ENCODE measurements around the gene KLHL36. TPM values are rescaled to one million over a fixed set of nuclear protein-coding genes. Genes with fewer than 3 reads are reported as not detected.

Gene KLHL36
- polyA plus RNA-seq, 1 of the 3 experiments (the other 2 are of a cell fraction) = 39.8 TPM

DNA sequence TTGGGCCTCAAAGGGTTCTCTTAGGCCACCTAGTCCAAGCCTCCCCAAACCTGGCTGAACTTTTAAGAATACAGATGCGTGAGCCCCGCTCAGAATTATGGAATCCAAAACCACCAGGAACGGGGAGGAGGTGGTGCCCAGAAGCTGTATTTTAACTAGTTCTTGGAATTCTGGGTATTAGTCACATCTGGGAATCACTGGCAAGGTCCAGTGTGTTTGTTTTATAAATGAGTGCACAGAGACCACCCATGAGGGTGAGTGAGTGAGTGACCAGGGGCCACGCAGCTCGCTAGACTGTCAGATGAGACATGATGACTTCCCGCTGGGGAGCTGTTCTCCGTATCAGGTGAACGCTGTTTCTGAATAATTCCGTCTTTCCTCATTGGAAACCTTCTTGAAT lies 14.2 kb downstream of the KLHL36 start:
- Histone ChIP-seq H3K27me3 (ENCODE audit: insufficient read depth) (no peaks in the 10 kb centered on the region), H3K9me3 (no peaks in the 10 kb centered on the region), H3K4me3 (ENCODE audit: low read depth in 2 of 2, low read length in 1 of 2) (no peak overlapping the region), H2AFZ (ENCODE audit: low read depth) (no peak overlapping the region), H3K27ac (ENCODE audit: low read depth in 2 of 2, low read length in 1 of 2) (no peak overlapping the region), H3K9me2 (no peaks in the 10 kb centered on the region), H4K20me1 (ENCODE audit: insufficient read depth) (0 out of 2 replicates have a peak, but pooled peaks cover 11% of the 10 kb centered on the region), H3K4me2 (no peak overlapping the region), H3K4me1 (ENCODE audit: control insufficient read depth in 1 of 2, insufficient read depth in 2 of 2, low read depth in 1 of 2, low read length in 1 of 2) (peaks cover 0 to 7% of the 10 kb centered on the region in 2 experiments; a peak in 3 of 4 replicates), H3K36me3 (replicated peaks in 1 of 2; ENCODE audit: control insufficient read depth in 1 of 2, insufficient read depth in 2 of 2, low read length in 1 of 2) (peaks cover 22 to 66% of the 10 kb centered on the region in 2 experiments), H3F3A (replicated peaks; ENCODE audit: insufficient read depth) (no peaks in the 10 kb centered on the region), H3K9ac (no peak overlapping the region), H3K79me2 (ENCODE audit: insufficient read depth) (peaks cover 6% of the 10 kb centered on the region)
- ChIA-PET POLR2A (no interaction called here), CTCF (interaction anchor here (0.9 to 3.9 kb wide), 9 partner anchors 9 to 309 kb away, joined by 3 to 27 read pairs (median 3); no protein-coding TSS in a partner anchor)
- TF ChIP-seq RAD21 (IDR thresholded peaks at IDR 0.05; ENCODE audit: low read length) = no peak
- TF ChIP-seq, protein P1, sequence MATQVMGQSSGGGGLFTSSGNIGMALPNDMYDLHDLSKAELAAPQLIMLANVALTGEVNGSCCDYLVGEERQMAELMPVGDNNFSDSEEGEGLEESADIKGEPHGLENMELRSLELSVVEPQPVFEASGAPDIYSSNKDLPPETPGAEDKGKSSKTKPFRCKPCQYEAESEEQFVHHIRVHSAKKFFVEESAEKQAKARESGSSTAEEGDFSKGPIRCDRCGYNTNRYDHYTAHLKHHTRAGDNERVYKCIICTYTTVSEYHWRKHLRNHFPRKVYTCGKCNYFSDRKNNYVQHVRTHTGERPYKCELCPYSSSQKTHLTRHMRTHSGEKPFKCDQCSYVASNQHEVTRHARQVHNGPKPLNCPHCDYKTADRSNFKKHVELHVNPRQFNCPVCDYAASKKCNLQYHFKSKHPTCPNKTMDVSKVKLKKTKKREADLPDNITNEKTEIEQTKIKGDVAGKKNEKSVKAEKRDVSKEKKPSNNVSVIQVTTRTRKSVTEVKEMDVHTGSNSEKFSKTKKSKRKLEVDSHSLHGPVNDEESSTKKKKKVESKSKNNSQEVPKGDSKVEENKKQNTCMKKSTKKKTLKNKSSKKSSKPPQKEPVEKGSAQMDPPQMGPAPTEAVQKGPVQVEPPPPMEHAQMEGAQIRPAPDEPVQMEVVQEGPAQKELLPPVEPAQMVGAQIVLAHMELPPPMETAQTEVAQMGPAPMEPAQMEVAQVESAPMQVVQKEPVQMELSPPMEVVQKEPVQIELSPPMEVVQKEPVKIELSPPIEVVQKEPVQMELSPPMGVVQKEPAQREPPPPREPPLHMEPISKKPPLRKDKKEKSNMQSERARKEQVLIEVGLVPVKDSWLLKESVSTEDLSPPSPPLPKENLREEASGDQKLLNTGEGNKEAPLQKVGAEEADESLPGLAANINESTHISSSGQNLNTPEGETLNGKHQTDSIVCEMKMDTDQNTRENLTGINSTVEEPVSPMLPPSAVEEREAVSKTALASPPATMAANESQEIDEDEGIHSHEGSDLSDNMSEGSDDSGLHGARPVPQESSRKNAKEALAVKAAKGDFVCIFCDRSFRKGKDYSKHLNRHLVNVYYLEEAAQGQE (IDR thresholded peaks at IDR 0.05; ENCODE audit: low read depth, low read length) = no peak
- TF ChIP-seq, protein P2, sequence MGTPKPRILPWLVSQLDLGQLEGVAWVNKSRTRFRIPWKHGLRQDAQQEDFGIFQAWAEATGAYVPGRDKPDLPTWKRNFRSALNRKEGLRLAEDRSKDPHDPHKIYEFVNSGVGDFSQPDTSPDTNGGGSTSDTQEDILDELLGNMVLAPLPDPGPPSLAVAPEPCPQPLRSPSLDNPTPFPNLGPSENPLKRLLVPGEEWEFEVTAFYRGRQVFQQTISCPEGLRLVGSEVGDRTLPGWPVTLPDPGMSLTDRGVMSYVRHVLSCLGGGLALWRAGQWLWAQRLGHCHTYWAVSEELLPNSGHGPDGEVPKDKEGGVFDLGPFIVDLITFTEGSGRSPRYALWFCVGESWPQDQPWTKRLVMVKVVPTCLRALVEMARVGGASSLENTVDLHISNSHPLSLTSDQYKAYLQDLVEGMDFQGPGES (IDR thresholded peaks at IDR 0.05; ENCODE audit: low read depth, low read length) = no peak
- TF ChIP-seq RFX5 (IDR thresholded peaks at IDR 0.05; ENCODE audit: low read length) = no peak
- no peak for TF ChIP-seq MXI1 (IDR thresholded peaks at IDR 0.05; ENCODE audit: low read depth, low read length)
- TF ChIP-seq, protein P3, sequence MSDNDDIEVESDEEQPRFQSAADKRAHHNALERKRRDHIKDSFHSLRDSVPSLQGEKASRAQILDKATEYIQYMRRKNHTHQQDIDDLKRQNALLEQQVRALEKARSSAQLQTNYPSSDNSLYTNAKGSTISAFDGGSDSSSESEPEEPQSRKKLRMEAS (IDR thresholded peaks at IDR 0.05; ENCODE audit: low read depth) = no peak
- WGBS (ENCODE audit: low lambda C conversion rate) = 93% methylated on average over 9 of the region's 9 CpGs
- DNase-seq = no peak

- Histone ChIP-seq H3K36me3 (replicated peaks in 1 of 2; ENCODE audit: control insufficient read depth in 1 of 2, insufficient read depth in 2 of 2, low read length in 1 of 2) (peaks cover 22 to 55% of the 10 kb centered on the region in 2 experiments), H2AFZ (ENCODE audit: low read depth) (no peak overlapping the region)
Measured at GRCh38 chr16:84663433-84664101, 15.3 kb downstream of the KLHL36 start.

More at GRCh38 chr16:84663433-84664101, 15.3 kb downstream of the KLHL36 start:
- no peak overlapping the region for H3K4me3 ChIP-seq (ENCODE audit: low read depth in 2 of 2, low read length in 1 of 2)
- no peak for DNase-seq
- TF ChIP-seq ZBTB33 (IDR thresholded peaks at IDR 0.05; ENCODE audit: borderline replicate concordance, low read depth) = no peak
- no peaks in the 10 kb centered on the region for H3K9me3 ChIP-seq
- CTCF ChIA-PET = interaction anchor here (0.8 to 3.9 kb wide), 8 partner anchors 9 to 307 kb away, joined by 3 to 27 read pairs (median 6); no protein-coding TSS in a partner anchor
- H3K4me2 ChIP-seq = no peak overlapping the region
- peaks cover 6% of the 10 kb centered on the region for H3K79me2 ChIP-seq (ENCODE audit: insufficient read depth)
- no peaks in the 10 kb centered on the region for H3K27me3 ChIP-seq (ENCODE audit: insufficient read depth)
- H3K4me1 ChIP-seq (ENCODE audit: control insufficient read depth in 1 of 2, insufficient read depth in 2 of 2, low read depth in 1 of 2, low read length in 1 of 2) = peaks cover 0 to 16% of the 10 kb centered on the region in 2 experiments; a peak in 3 of 4 replicates
- H4K20me1 ChIP-seq (ENCODE audit: insufficient read depth) = 0 out of 2 replicates have a peak, but pooled peaks cover 8% of the 10 kb centered on the region
- H3F3A ChIP-seq (replicated peaks; ENCODE audit: insufficient read depth) = no peaks in the 10 kb centered on the region
- H3K9me2 ChIP-seq = no peaks in the 10 kb centered on the region
- 74% methylated on average over 9 of the region's 9 CpGs for WGBS (ENCODE audit: low lambda C conversion rate)
- H3K9ac ChIP-seq = no peak overlapping the region
- H3K27ac ChIP-seq (ENCODE audit: low read depth in 2 of 2, low read length in 1 of 2) = no peak overlapping the region
- POLR2A ChIA-PET = no interaction called here

All from SK-N-SH (cell line).